ELR (cell line): ENCODE results near the gene DDN.

Source experiments
- DNase-seq: peaks from one replicate; pipeline ENCODE4 v3.0.0-alpha.2; 2015; ENCODE audit warnings: low read depth

DDN gene

DNA sequence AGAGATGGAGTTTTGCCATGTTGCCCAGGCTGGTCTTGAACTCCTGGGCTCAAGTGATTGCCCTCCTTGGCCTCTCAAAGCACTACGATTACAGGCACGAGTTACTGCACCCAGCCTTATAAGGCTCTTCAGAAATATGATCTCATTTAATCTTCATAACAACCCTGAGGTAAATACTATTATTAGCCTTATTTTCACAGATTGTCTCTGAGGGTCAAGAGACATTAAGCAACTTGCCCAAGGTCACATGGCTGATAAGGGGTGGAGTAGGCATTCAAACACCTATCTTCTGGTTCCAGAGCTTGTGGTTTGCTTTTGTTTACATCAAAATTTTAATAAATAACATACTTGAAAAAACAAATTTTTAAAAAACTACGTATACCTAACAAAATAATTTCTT, 14.3 kb upstream of the DDN start:
- DNase-seq, result no peak

DNA sequence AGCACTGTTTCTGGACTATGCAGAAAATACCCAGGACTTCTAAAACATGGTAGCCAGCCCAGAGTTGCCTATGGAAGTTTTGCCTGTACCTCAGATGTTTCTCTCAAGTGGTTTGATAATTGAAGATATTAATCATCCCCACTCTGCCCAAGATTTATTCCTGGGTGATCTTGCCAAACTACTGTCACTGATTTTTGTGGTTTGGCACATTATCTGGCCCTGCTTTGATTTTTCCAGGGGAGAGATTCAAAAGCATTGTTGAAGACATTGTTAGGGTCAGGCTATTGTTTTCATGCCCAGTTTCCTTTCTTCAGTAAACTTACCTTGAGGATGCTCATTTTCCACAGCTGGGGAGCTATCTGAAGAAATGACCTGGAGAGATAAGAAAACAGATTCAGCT, 13.6 kb upstream of the DDN start:
- DNase-seq, result no peak

DNA sequence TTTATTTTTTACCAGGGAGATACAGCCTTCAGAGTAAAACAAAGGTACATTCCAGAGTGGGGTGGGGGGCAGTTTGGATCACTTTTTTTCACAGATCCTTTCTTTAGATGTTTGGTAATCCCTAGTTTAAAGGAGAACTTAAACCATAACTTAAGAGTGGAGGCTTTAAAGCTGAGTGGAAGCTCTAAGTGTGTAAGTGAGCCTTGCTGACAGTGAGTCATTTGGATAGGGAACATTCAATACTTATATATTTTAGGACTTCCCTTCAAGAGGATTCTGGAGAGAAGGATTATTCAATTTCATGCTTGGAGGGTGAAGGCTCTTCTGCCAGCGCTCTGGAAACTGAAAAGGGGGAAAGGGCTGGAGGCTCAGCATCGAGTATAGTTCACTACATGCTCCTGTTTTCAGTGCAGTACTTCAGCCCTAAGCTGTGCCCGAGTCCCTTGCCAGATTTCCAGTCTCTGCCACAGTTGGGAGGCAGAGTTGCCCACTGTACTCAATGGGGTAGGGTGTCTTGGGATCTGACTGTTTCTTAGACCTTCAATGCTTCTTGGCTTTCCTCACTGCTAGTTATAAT, 11.0 kb upstream of the DDN start:
- DNase-seq, result no peak

DNA sequence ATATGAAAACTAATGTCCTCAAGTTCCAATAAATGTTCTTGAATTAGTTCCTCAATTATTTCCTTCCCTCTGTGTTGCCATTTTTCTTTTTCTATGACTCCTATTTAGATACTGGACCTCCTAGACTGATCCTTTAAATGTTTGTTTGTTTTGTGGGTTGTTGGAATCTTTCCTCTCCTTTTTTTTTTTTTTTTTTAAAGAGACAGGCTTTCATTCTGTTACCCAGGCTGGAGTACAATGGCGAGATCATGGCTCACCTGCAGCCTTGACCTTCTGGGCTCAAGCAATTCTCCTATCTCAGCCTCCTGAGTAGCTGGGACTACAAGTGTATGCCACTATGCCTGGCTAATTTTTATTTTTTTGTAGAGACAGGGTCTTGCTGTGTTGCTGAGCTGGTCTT, 9.8 kb upstream of the DDN start:
- no peak for DNase-seq

DNA sequence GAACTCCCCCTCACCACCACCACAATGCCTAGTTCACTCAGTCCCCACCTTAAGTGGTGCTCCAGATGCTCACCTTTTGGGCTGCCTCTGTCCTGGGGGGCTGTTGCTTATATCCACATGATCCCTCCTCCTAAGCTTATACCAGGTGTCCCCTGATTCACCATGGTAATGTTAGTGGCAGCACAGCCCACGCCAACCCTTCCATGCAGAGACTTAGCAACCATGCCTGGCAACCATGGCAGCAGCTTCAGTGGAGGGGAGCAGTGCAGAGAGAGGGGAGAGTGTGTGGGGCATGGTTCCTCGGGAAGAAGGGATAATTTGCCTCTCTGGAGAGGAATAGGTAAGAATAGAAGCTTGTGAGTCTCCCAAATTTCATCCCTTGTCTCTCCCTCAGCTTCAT, 1.2 kb upstream of the DDN start:
- DNase-seq, result no peak

DNA sequence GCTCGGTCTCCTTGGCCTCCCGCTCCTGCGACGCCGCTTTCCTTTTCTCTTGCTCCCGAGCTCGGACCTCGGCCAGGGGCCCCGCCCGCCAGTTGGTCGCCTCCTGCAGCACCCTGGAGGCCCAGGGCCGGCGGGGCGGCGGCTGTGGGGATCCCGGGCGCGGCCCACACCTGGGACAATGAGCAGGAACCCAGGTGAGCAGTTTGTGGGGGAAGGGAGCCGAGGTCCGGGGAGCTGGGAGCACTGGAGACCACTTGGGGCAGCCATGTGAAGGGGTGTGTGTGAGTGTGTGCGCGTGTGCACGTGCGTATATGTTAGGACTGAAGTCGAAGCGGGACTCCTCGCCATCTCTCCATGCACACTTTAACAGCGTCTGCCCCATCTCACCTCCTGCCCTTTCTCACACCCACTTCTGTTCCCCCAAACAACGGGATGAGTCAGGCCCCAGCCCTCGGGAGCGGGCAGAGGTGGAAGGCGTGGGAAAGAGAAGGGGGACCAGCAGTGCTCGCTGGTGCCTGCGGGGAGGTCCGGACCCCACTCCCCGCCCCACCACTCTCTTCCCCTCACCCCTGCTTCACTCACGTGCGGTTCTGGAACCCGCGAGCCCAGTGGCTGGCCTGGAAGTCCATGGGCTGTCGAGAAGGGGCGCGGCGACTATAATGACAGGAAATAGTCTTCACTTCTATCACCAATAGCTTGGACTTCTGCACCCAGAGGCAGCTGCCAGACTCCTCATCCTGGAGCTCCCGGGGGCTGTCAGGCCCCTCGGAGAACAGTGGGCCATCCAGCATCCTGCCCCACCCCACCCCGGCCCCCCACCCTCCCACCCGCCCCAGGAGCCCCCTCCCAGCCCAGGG, 450 bp downstream of the DDN start:
- peak; percentile 54 for DNase-seq

DNA sequence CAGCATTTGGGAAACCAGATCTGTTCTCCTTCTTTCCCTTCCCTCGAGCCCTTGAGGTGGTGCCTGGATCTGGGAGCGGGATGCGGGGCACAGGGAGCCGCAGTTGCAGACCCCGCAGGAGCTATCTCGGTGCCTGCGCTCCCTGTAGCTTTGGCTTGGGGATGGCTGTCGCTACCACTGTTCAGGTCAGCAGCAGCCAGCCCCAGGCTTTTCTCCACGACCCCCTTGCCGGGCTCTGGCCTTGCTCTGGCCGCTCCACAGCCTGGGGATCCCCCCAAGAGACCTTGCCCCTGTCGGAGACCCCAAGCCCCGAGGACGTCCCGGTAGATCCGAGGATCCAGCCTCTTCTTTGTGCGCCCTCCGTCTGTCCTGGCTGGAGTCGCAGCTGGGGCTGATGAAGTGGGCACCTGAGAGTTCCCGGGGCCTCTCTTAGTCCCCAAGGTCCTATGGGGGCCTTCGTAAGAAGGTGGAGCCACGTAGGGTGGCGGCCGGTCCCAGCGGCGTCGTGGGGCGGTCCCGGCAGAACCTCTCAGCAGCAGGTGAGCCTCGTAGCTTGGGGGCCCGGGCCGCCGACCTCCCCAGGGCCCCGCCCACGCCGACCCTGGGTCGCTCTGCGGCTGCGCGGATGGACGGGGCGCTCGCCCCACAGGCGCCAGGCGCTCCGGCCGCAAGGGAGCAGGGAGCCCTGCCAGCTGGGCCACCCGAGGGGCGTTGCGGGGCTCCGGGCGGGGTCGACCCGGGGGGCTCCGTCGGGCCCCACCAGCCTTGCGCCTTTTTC, 1.3 kb downstream of the DDN start:
- peak; percentile 43 for DNase-seq

DNA sequence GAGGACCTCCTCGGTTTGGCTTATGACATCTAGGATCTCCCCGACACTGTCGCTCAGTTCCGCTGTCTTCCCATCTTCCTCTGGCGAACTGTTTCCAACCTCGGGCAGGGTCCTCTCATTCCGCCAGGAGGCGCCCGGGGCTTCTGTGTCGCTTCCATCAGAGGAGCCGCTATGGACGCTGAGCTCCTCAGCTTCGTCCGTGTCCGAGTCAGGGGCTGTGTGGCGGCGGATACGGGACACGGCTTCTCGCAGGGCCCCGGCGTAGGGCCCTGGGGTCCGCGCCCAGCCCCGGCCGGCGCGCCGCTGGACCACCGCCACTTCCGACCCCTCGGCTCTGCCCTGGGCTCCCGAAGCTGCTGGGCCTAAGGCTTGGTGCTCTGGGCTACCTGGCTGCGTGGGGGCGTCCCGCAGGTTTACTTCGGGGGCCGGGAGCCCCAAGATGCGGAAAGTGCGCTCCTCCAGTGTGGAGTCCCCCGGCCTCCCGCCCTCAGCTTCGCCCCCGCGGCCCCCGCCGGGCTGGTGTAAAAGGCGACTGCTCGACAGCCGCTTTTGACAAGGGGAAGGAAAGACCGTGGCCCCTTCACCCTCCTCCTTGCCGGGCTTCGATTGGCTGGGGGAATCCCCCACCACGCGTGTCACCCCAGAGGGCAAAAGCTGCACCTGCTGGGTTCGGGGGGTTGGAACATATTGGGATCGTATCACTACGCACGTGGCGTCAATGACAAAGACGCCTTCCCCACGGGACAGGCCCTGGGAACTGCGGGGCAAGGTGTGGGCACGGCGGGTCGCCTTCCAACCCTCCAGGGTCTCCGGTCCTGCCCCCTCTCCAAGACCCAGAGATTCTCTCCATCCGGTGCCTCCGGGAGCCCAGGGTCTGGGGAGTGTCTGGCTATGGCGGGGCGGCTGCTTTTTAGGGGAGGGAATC, 2.1 kb downstream of the DDN start:
- peak; percentile 87 for DNase-seq

DNA sequence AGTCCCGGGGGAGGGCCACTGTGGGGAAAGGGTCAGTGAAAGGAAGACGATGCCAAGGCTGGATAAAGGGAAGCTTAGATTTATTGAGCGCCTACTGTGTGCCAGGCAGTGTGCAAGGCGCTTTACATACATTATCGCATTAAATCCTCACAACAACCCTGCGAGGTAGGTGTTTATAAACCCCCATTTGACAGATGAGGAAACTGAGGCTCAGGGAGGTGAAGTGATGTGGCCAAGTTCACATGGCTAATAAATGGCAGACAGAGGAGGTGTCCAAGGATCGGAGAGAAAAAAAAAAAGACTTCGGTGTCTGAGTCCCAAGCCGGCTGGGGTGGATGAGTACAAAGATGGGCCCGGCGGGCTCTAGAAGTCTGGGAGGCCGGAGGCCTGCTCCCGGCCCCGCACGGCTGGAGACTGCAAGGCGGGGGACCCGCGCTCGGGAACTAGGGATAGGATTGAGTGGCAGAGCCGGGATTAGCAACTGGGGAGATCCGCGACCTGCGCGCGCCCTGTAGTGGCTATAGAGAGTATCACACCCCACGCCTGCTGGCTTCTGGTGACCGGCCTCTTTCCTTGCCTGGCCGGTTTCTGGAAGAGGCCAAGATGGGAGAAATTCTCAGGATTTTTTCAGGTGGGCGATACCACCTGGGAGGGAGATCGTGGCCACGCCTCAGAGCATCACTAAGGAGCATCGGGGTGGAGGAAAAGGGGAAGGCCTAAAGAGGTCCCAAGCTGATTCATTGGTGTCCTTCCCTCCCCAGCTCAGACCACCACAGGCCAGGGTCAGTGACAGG, 3.9 kb downstream of the DDN start:
- DNase-seq, result peak; percentile 90

DNA sequence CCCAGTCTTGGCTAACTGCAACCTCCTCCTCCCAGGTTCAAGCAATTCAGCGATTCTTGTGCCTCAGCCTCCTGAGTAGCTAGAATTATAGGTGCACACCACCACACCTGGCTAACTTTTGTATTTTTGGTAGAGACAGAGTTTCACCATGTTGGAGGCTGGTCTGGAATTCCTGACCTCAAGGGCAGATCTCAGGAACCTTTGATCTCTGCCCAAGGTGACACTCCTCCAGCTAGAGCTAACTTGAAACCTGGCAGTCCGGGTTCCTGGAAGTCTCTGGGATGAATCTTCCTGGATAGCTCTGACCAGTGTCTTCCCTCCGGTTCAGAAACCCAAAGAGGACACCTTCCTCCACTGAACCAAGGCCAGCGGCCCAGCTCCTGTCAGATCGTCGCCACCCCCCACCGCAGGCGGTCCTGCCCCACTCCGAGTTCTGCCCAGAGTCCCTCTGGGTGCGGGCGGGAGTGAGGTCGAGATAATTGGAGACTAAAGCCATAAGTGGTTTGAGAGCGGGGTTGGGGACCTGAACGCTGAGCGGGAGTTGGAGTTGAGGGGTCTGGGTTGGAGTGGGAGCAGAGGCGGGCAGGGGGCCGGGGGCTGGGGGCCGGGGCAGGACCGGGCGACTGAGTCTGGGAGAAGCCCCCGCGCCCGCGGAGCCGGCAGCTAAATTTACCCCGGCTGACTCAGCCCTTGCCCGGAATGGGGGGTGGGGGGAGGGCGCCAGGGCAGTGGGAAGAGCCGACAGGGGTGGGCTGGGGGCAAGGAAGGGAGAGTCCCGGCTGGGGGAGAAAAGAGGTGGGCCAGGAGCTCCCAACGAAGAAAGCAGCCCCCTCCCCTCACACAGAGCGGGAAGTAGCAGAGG, 4.7 kb downstream of the DDN start:
- DNase-seq, result no peak

DNA sequence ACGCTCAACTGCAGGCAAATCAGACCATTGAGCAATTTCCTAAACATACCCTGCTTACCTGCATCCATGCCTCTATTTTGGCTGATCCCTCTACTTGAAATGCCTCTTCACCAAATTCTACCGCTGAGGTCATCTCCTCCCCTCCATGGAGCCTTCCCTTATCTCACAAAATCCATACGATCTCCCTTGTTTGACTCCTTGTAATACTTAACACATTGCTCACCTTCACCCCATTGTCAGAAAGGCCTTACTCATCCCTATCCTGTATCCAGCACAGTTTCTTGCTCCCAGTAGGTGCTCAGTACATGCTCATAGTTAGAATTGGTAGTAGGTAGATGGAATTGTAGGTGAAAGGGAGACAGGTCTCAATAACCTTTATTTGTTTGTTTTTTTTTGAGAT, 5.4 kb downstream of the DDN start:
- peak; percentile 46 for DNase-seq

DNA sequence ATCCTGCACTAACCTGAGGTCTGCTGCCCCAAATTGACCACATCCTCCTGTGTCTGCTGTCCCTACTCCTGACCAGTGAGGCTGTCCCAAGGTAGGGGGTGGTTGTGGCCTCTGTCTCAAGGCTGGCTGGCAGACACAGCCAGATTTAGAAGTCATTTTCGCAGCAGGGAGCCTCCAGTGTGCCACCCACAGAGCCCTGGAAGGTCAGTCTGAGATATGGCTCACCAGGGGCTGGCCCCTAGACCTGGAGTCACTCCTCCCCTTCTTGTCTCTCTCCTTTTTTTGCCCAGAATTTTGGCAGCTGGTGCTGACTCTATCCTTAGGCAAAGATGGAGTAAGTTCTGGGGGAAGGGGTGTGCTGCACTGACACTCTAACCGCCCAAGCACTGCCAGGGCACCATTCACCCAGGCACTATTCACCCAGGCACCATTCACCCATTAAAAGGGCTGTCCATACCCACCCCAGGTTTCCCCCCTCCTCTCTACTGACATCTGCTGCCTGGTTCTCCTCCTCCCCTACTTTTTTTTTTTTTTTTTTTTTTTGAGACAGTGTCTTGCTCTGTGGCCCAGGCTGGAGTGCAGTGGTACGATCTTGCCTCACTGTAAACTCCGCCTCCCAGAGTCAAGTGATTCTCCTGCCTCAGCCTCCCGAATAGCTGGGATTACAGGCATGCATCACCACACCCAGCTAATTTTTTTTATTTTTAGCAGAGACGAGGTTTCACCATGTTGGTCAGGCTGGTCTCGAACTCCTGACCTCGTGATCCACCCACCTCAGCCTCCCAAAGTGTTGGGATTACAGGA, 7.7 kb downstream of the DDN start:
- no peak for DNase-seq

DNA sequence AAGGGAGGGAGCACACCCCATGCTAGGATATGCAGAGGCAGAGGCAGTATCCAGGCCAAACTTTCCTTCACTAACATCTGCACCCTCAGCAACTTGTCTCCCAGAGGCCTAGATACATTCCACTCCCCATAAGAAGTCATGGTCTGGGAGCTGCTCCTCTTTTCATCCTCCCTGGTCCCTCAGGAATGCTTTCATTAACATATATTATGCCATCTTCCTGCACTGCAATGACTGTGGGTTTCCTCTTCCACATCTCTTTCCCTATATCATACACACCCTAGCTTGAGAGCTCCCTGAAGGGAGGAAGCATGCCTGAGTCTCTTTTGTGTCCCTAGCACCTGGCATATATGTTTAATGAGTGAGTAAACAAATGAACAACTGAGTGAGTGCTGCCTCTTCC, 8.6 kb downstream of the DDN start:
- DNase-seq, result no peak

DNA sequence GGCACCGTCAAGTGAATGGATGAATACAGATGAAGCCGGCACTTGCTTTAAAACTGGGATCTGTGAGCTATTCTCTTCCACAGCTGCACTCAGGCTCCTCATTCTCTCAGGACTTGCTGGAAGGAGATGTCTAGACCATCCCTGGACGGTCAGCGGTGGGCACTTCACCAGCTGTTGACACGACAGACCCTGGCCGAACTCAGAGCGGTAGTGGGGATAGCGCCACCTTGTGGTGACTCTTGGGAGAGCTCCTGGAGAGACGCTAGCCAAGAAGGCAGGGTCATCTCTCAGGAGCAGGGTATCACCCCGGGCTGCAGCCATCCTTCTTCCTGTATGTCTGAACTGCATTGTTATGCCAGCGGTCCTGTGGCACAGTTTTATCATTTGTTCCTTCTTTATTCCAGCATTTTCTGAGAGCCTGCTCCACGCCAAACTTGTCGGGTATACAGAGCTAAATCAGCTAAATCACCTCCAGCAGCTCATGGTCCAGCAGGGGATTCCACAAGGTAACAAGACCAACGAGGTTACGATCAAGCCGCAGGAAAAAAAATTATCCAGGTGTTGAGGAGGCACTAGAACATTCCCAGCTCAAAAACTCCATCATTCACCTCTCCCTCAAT, 11.0 kb downstream of the DDN start:
- peak; percentile 69 for DNase-seq

DNA sequence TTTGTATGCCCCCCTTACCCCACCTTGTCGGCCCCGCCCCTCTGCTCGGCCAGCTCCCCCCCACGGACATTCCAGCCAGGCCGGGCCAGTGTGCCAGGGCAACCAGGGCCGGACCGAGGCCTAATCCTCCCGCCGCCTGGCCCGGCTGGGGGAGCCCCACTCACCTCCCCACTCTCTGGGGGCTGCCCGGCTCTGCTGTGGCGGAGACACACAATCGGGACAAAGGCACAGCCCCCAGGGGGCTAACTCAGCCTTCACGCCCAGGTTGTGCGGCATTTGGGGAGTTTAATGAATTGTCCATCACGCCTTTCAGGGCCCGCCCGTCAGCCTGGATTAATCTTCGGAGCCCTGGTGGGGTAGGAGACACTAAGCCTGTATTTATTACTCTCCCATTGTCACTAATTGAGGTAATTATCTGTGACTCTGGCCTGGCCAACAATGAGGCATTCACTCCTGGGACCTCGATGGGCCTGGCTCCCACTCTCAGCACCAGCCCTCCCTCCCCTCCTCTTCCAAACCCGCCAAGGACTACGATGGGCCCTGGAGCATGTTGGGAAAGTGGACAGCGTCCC, 12.4 kb downstream of the DDN start:
- no peak for DNase-seq

DNA sequence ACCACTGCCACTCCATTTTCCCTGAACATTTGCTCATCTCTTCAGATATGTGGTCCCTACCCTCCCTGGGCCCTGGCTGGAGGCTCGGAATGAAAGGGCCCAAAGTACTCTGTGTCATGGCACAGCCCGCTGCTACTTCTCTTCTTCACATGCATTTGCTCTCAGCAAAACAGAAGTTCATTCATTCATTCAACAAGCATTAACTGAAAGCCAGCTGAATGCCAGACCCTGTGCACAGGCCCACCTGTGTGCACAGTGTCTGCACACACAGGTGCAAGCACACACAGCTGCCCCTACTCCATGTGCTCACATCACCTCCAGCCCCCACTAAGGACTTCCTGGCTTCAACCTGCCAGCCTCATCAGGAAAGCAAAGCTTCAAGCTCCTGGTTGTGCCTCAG, 13.3 kb downstream of the DDN start:
- no peak for DNase-seq

DNA sequence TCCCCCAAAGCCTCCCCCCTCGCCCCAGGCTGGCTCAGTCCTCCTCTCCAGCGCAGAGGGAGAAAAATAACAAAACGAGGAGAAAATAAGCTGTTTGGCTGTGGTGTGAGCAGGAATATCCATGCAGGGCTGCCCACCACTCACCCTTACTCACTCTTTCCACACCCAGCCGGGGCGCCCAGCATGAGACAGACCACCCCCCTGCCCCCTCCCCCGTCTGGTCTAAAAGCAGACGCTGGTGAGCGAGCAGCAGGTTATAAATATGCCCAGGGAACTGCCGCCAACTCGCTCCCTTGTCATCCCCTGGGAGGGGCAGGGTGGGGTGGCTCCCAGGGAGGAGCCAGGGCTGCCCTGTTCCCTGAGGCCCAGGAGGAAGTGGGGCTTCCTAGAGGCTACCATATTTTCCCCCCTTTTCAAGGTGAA, 13.7 kb downstream of the DDN start:
- DNase-seq, result no peak

DNA sequence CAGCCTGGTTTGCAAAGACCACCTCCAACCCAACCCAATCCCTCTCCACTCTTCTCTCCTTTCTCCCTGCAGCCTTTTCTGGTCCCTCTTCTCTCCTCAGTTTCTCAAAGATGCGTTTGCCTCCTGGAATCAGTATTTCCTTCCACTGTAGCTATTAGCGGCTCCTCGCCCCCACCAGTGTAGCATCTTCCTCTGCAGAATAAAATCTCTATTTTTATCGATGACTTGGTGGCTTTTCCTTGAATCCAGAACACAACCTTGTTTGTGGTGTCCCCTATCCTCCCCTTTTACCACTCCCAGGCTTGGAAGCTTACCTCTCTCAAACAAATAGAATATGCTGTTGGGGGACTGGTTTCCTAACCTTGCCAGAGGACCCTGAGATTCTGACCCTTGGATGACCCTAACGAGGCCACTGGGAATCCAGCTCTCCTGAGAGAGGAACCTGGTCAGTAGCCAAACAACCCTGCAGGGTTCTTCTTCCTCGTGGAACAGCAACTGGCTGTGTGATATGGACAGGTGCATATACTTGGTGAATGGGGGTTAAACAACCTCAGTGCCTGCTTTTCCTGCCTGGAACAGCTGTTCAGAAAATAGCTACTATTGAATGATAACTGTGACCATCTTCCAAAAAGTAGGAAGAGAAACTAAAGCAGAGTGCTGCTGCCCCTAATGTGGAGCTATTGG, 16.6 kb downstream of the DDN start:
- DNase-seq, result no peak
